Stimulated activated CD8-positive, alpha-beta memory T cell treated with anti-CD3 and anti-CD28 coated beads, Interleukin-4, amount 100 ng/mL, for 24 hours (primary cell): Measurements from ENCODE around the gene AGMO.

Experiments used
- DNase-seq: peaks from one replicate; pipeline ENCODE4 v3.0.0-alpha.2; 2020; ENCODE audit warnings: low read depth

AGMO gene

DNA sequence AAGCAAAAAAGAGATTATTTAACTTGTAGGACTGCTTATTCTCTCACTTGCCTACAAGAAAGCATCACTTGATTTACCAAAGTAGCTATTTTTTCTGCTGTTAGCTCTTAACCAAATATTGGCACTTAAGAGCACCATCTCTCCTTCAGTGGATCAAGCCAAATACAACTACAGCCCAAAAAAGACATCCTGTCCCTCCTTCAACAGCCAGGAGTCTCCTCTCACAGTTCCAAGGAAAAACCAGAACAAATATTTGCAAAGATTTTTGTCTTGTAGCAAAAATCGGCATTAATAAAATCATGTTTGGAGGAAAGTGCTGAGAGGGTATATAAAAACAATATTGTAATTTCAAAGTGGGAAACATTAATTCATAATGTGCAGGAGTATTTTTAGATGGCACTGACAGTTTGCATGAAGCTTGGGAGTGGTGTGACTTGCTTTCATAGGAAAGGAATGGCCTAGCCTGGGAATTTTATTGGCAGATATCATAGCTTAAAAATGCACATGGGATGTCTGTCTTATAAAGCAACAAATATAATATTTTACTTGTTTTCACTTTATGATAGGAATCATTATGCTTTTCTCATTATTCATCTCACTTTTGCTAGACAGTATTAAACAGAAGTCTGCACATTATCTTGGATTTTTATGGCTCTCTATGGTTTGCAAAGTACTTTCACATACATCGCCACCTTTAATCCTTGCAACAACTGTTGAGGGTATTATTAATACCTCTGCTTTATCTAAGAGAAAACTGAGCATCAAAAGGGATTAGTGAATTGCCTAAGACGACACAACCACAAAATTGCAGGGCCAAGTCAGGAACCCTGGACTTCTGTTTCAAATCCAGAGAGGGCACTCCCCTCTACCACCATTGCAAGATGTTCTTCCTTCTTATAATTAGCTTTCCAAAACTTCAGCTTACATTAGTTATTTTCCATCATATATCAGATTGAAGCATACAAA, 103.5 kb downstream of the AGMO start:
- no peak for DNase-seq

- DNase-seq: no peak
Measured at GRCh38 chr7:15452670-15453069, 109.1 kb downstream of the AGMO start.

DNA sequence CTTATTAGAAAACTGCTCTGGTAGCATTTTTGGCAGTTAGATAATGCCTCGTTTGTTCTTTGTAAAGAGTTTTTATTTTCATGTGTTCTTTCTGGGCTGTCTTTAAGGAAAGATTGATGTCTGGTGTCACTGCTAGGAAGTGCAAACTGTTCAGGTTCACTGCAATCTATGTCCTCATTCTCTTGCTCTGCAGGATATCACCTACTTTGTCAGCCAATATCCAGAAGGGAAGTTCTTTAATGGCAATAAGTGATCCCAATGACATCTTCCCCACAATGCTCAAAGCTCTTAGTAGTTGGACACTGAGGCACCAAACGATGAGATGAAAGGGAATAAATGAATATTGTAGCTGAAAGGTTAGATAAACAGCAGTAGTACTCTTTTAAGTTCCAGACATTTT, 115.1 kb downstream of the AGMO start:
- no peak for DNase-seq

DNA sequence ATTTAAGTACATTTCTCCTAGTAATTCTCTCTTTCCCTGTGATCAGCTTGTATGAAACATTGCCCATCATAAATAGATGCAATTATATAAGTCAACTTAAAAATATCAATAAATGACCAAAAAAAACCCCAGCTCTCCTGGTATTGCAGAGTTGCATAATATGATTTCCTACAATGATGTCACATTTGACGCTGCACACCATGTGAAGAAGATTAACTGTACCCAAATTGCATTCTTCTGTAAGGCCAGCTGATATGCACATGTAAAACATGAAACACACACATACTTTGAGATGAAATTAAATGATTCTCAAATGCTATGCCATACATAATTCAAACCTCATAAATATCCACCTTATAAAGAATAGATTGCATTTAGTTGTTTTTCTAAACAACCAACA, 115.5 kb downstream of the AGMO start:
- no peak for DNase-seq

GRCh38 chr7:15441915-15442314, 119.9 kb downstream of the AGMO start:
- DNase-seq: no peak

- no peak for DNase-seq
Measured at GRCh38 chr7:15440482-15440881, 121.3 kb downstream of the AGMO start.

- no peak for DNase-seq
Measured at GRCh38 chr7:15439853-15440252, 122.0 kb downstream of the AGMO start.

GRCh38 chr7:15433151-15433550, 128.7 kb downstream of the AGMO start:
- no peak for DNase-seq

DNA sequence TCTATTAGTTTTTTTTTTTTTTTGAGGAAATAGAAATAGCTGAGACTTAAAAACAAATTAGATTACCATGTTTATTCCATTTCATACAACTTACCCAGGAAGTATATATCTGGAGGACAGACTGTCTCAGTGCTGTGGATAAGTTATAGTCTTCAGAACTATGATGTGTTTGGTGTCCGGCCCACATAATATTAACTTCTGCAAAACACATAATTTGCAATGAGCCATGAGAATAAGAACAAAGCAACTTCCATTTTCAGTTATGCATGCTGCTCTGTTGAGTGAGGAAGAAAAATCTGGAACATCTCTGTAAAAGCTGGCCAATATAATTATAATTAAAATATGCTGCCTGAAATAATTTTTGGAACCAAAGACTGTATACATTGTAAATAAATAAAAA, 130.9 kb downstream of the AGMO start:
- no peak for DNase-seq

DNA sequence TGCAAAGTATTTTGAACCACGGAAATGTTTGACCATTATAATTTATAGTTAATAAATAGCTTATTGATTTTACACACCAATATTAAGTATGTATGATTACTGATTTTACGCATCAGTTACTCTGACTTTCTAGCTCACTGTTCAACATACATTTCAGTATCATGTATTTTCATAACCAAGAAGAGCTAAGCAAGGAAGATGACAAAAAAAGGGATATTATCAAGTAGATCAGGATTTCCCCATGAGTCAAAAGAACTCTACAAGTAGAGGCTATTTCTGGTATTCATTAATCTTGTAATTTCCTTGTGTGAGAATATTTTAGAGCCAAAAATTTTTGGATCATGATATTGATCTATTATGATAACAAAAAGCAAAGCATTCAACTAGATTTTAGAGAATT, 131.6 kb downstream of the AGMO start:
- DNase-seq: no peak

GRCh38 chr7:15424468-15424867, 137.3 kb downstream of the AGMO start:
- no peak for DNase-seq

DNA sequence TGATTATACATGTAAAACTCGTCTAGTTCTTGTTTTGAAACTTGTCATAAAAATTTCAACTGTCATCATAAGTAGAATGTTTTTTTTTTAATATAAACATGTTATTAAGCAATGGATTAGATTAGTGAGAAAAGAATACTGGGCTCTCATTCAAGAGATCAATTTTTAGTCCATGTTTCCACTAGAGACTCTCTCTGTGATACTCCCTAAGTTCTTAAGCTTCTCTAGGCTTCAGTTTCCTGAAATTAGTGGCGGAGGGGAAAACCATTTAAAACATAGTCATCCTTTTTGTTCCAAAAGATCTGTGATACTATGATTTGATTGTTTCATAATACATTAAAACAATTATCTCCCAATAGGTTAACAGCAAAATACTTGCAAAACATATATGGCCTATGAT, 142.2 kb downstream of the AGMO start:
- DNase-seq: no peak

GRCh38 chr7:15418264-15418663, 143.6 kb downstream of the AGMO start:
- DNase-seq: no peak

DNA sequence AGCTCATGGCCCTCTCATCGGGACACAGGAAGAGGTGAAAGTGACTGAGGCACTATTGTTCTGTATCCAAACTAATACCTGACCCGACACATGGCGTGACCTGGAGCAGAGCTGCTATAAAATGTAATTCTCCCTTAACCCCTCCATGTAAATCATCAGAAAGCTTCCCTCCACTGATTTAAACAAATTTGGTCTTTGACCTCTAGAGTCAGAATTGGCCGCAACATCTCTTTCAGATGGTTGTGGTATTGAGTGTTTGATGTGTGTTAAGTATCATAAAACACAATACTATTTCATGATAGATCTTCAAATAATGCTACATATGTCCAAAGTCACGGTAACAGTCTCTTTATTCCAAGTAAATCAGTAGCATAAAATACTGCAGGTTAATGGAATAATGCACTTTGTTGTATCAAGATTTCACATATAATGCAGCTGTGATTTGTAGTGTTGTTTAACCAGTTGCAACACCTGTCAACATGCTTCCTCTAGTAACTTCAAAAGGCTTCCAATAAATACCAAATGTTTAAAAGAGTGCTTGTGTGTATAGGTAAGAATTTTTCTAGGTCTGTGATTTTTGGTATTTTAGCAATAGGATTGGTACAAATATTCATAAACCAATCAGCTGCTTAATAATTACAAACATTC, 144.3 kb downstream of the AGMO start:
- no peak for DNase-seq

- DNase-seq: no peak
Measured at GRCh38 chr7:15411019-15411418, 150.8 kb downstream of the AGMO start.

DNA sequence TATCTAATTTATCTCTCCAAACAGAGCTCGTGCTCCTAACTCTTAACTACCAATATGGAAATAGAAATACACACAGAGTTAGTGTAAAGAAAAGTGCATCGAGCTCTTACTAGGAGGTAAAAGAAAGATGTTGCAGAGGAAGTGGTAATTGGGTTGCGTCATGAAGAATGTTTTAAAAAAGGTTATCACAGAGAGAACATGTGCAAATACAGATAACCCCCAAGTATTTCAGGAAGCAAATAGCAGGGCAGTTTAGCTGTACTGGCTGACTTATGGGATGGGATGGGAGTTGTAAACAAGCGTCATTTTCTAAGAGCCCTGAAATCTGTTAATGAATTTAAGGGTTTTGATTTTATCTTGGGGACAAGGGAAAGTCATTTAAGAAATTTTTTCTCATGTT, 153.9 kb downstream of the AGMO start:
- DNase-seq: no peak

- DNase-seq: no peak
Measured at GRCh38 chr7:15403751-15404150, 158.1 kb downstream of the AGMO start.

- no peak for DNase-seq
Measured at GRCh38 chr7:15403315-15403714, 158.5 kb downstream of the AGMO start.

DNA sequence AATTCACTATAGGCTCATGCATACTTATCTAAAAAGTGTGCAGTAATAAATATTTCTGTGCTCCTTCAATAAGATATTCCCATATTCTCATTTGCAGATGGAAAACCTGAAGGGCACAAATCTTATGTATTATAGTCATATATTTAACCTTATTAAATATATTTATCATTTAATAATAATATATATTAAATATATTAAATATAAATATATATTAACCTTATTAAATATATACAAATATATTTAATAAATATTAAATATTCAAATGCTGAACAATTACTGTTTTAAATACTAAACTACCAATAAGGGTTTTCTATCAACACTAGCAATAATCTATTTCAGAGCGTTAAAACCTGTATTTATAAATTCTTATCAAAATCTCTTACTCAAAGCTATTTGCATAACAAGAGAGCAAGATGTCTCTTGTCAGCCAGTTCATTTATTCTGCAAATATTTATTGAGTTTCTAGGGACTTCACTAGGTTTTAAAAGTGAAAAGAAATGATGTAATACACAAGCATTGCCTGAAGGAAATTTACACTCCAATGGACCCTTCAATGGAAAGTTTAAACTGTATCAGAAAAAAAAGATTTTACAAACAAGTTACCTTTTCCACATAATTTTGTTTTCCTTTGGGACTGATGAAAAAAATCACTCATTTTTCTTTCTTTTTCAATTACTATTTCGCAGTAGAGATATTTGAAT, 159.2 kb downstream of the AGMO start:
- no peak for DNase-seq

- no peak for DNase-seq
Measured at GRCh38 chr7:15400440-15400839, 161.4 kb downstream of the AGMO start.

GRCh38 chr7:15399441-15399840, 162.4 kb downstream of the AGMO start:
- DNase-seq: no peak

DNA sequence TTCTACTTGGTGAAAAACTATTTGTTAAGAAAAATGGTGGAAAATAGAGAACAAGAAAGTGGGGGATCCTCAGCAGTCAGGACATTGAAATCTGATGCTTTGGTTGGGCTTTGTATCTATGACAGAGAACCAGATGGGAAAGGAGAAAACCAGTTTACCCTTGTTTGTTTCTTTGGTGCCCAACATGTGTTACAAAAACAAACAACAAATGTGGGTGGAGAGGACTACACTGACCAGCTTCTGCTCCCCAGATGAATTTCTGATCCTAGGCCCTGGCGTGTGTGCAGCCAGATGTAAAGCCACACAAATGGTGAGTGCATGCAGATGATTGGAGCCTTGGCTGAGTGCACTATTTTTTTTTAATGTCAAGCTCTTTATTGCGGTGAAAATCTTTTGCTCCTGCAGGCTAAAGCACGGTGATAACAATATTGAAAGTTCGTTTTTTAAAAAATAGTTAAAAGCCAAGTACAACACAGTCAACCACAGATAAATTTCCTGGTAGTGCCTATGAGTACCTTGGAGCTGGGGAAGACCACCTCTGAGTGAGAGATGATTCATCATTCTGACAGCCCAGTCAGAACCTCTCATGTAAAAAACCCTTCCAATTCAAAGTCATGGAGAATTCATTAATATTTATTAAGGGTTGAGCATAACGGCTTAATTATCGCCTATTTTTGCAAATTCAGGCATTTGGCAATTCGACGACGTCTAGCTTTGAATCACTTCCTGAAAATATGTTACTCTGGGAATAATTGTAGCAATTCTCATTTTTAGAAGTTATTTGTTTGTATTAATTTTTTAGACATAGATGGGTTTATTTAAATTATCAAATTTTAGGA, 163.7 kb downstream of the AGMO start:
- DNase-seq: no peak
